Bladder microvascular endothelial cell (primary cell): ENCODE data around the gene SOX18. TPM values are rescaled to one million over a fixed set of nuclear protein-coding genes. Genes with fewer than 3 reads are reported as not detected.

Experiments used
- total RNA-seq: library from RNA; depleted of rRNA; stranded (reverse); fragments of >200 nt; gene quantifications from 2 replicates; pipeline ENCODE4 v1.2.3, GENCODE V29; 2014

Gene SOX18
- total RNA-seq = 36.2 and 43.9 TPM in 2 replicates

DNA sequence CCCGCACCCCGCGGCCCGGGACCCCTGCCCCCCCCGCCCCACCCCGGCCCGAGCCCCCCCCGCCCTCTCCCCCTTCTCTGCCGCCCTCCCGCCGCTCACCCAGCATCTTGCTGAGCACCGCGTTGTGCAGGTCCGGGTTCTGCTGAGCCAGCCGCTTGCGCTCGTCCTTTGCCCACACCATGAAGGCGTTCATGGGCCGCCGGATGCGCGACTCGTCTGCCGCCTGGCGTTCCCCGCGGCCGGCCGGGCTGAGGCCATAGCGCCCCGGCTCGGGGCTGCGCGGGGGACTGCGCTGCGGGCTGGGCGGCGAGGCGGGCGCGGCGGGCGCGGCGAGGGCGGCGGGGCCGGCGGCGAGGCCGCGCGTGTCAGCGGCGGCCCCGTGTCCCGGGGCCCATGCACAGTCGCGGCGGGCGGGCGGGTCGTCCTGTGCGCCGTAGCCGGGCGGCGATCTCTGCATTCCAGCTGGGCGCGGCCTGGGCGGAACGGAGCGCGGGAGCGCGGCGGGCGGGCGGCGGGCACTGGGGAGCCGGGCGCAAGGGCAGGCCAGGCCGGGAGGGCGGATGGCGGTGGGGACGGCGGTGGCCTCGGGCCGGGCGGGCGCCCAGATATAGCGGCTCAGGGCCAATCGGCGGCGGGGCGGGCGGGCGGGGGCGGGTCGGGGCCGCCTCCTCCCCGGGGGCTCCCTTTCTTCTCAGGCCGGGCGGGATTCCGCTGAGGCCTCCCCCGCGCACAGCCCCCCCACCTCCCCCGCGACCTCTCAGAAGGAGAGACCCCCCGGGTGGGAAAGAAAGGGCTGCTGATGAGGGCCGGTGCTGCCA, at the start of gene SOX18:
Gene SOX18 (minus strand): TSS at position 580 of the 818 bp plus-strand sequence. CDS start 123 bp downstream, at position 457.

DNA sequence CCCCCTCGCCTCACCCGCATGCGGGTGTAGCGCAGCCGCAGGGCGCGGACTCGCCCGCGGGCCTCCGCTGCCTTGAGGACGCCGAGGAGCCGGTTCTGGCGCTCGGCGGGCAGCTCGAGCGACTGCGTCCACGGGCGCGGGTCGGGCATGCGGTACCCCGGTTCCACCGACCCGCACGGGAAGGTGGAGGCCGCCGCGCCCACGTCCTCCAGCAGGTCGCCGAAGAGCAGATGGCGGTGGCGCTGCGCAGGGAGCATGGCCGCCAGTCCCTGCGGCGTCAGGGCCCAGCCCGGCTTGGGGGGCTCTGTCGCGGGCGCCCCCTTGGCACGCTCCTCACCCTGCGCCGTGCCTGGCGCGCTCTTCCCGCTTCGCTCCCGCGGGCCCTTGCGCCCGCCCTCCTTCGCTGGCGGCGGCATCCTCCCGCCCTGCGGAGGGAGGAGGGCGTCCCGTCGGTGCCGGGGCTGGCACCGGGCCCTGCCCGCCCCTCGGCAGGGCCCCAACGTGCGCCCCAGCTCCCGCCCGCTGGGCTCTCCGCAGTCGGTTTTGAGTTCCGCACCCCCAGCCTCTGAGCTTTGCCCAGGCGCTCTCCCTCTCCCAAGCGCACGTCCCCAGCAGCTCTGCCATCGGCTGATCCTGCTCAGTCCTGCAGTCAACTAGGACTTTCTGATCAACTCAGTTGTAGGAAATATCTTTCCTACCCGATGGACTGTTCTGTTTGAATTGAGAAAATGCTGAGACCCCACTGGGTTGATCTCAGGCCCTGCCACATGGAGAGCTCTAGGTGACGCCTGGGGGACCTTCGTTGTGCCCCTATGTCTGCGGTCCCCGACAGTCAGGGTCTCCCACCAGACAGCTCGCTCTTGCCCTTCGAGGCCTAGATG, 34.6 kb upstream of the SOX18 start, which contains the start of gene LKAAEAR1:
Gene LKAAEAR1 (minus strand): TSS at position 595 of the 881 bp plus-strand sequence. CDS start 179 bp downstream, at position 416.

DNA sequence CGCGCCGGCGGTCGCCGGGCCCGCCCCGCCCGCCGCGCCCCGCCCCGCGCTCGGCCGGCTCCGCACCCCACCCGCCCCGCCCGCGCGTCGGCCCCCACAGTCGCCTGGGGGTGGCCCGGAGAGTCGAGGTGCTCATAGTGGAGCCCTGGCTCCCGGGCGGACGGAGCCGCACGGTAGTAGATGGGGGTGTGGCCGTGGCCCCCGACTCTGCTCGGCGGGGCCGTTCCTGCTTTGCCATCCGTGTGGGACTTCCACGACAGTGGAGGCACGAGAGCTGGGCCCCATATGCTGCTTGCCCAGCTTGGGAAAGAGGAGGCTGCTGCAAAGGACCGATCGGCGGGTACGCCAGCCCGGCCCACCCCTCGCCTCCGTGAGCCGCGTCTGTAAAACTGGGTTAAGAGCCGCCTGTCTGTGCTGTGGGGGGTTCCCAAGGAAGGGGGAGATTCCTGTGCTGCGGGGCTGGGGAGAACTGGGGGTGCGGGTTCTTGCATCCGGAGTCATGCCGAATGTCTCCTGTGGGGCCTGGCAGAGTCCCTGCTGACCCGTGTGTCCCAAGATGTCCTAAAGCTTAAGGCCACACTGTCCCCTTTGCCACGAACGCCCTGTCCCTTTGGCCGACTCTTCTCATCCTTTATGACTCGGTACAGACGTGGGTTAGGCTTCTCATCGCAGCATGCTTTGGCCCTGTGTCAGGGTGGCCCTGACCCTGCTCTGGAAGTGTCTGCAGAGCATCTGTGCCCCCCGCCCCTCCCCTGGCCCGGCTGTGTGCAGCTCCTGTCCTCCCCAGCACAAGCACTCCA, 30.8 kb upstream of the SOX18 start, which contains the start of gene OPRL1:
Gene OPRL1 (plus strand): TSS at position 70 of the 800 bp plus-strand sequence. CDS start 12,639 bp downstream, outside the sequence.

DNA sequence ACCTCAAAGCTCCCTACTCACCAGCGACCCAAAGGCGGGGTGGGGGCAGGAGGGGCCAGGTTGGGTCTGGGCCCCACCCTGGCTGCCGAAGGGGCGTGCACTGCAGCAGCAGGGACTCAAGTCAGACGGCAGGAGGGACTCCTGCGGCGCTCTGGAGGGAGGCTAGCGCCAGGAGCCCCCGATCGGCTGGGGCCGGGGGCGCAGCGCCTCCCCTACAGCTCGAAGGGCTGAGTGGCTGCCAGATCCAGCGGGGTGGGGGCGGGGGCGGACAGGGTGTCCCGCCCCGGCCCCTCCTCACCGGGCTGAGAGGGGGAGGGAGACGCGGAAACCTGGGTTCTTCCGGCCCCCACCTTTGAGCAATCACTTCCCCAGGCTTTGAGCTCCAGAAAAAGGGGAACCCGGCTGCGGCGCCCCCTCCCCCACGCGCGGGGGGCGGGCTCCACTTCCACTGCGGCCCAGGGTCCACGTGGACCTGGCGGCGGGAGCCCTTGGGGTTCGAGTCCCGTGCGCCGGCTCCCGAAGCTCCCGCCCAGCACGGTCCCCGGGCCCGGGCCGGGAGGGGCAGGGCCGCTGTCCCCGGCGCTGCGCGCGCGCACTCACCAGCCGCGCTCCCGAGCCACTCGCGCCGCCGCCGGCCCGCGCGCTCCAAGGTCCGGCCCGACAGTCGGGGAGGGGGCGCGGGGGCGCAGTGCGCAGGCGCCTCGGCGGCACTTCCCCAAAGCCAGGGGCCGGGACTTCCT, 30.0 kb upstream of the SOX18 start, which contains the start of gene RGS19:
Gene RGS19 (minus strand): TSS at position 246 of the 740 bp plus-strand sequence. CDS start 2,632 bp downstream, outside the sequence.

DNA sequence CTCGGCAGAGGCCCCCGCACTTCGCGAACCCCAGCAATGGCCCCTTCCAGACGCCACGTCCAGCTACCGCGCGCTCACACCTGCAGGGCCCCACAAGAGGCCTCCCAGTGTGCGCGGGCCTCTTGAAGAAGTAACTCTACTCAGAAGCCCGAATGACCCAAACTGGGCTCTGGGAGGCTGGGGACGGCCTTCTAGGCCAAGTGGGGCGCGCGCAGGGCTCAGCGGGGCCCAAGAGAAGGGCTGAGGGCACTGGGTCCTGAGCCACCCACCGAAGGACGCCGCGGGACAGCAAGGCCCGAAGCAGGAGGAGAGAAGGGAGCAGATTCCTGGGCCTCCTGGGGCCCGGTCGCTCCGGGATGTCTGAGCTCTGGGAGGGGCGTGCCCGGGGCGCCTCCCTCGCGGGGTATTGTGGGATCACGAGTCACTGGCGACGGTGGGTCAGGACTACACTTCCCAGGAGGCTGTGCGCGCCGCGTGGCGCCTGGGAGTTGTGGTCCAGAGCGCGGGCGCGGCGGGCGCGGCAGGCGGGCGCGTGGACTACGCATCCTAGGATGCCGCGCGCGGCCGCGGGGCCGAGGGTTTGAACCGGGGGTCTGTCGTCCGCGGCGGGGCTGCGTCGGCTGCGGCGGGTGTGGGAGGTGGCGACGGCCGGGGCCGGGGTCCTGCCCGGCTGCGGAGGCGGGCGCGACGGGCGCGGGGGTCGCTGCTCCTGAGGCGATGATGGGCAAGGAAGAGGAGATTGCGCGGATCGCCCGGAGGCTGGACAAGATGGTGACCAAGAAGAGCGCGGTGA, 13.4 kb upstream of the SOX18 start, which contains the start of gene TCEA2:
Gene TCEA2 (plus strand): TSS at position 603 of the 793 bp plus-strand sequence. CDS start 115 bp downstream, at position 718.

DNA sequence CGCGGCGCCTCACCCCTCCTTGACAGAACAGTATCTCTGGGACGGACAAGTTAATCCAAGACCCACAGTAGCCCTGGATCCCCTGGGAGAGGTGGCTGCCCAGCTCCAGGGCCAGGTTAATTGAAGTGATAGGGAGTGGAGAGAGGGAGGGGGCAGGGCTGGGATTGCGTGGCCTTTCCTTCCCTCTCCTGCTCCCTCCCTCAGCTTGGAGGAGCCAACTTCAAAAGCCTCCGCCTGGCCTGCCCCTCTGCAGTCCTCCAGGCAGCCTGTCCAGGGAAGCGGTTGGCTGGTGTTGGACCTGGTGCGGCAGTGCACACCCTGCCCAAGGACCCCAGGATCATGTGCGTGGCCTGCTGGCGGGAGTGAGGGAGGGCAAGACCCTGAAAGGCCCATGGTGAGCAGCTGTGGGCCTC, 13.5 kb downstream of the SOX18 start, which contains the start of gene C20orf204:
Gene C20orf204 (plus strand): TSS at position 250 of the 413 bp plus-strand sequence. CDS start 142 bp downstream, at position 392.

Other genes starting within 250 kb of the SOX18 start
- 28.7 and 46.9 TPM in 2 replicates for gene ZBTB46, start 218.4 kb downstream of the SOX18 start, total RNA-seq
- gene ABHD16B, start 188.1 kb downstream of the SOX18 start, total RNA-seq = not detected in 2 replicates
- gene TPD52L2, start 184.4 kb downstream of the SOX18 start, total RNA-seq = 100 and 164 TPM in 2 replicates
- 56.2 and 97.5 TPM in 2 replicates for gene DNAJC5, start 154.5 kb downstream of the SOX18 start, total RNA-seq
- 29.0 and 40.7 TPM in 2 replicates for gene UCKL1, start 93.2 kb downstream of the SOX18 start, total RNA-seq
- 6.3 and 10.5 TPM in 2 replicates for gene ZNF512B, start 79.7 kb downstream of the SOX18 start, total RNA-seq
- gene SAMD10, start 70.0 kb downstream of the SOX18 start, total RNA-seq = 1.6 and 3.9 TPM in 2 replicates
- 55.5 and 98.0 TPM in 2 replicates for gene PRPF6, start 68.5 kb downstream of the SOX18 start, total RNA-seq
- gene C20orf204, start 13.5 kb downstream of the SOX18 start, total RNA-seq = 2.8 and 4.5 TPM in 2 replicates
- 26.4 and 32.9 TPM in 2 replicates for gene TCEA2, start 13.6 kb upstream of the SOX18 start, total RNA-seq
- gene RGS19, start 29.9 kb upstream of the SOX18 start, total RNA-seq = 17.2 and 20.6 TPM in 2 replicates
- gene OPRL1, start 30.4 kb upstream of the SOX18 start, total RNA-seq = 1.3 and 5.0 TPM in 2 replicates
- 0.16 and 0.25 TPM in 2 replicates for gene LKAAEAR1, start 34.8 kb upstream of the SOX18 start, total RNA-seq
- not detected in 2 replicates for gene NPBWR2, start 57.9 kb upstream of the SOX18 start, total RNA-seq
- not detected in 2 replicates for gene MYT1, start 114.8 kb upstream of the SOX18 start, total RNA-seq
- gene PCMTD2, start 206.1 kb upstream of the SOX18 start, total RNA-seq = 41.9 and 56.5 TPM in 2 replicates